Esophagus muscularis mucosa (tissue), 4 donors: ENCODE data around the gene HAGH. TPM values are rescaled to one million over a fixed set of nuclear protein-coding genes. Genes with fewer than 3 reads are reported as not detected.

Experiments
- DNase-seq: peaks from one replicate; pipeline ENCODE4 v3.0.0-alpha.2; 2017; ENCODE audit errors: extremely low spot score
- H3K27ac ChIP-seq, 4 donors: fragments of 200-600 bp; sonication (generic); replicated peaks in 1 of 4; 1 replicate in 3 of 4; 2 replicates in 1 of 4; pipeline ENCODE4 v1.5.1; 2016 to 2019; ENCODE audit warnings: mild to moderate bottlenecking in 1 of 4
- H3K27me3 ChIP-seq, 4 donors: fragments of 200-600 bp; sonication (generic); one replicate each; pipeline versions ENCODE4 v1.5.1 to v1.6.0; 2016 to 2019
- H3K36me3 ChIP-seq, 4 donors: fragments of 200-600 bp; sonication (generic); one replicate each; pipeline ENCODE4 v1.5.1; 2016 to 2019
- H3K4me1 ChIP-seq, 4 donors: fragments of 200-600 bp; sonication (generic); one replicate each; pipeline ENCODE4 v1.5.1; 2016 to 2019
- H3K4me3 ChIP-seq, 4 donors: fragments of 200-600 bp; sonication (generic); 1 replicate in 2 of 4; 2 replicates in 2 of 4; pipeline ENCODE4 v1.5.1; 2016 to 2019; ENCODE audit warnings: mild to moderate bottlenecking in 4 of 4, moderate library complexity in 1 of 4
- H3K9me3 ChIP-seq, 4 donors: fragments of 200-600 bp; sonication (generic); 1 replicate in 3 of 4; 2 replicates in 1 of 4; pipeline ENCODE4 v1.5.1; 2016 to 2019
- CTCF ChIP-seq, 3 experiments: fragments of 200-600 bp in 2 of 3; fragments of 450-650 bp in 1 of 3; sonication (generic) in 2 of 3; IDR thresholded peaks; one replicate each; pipeline ENCODE4 v1.5.1; 2017 to 2019; ENCODE audit warnings: antibody characterized with exemption in 3 of 3, mild to moderate bottlenecking in 2 of 3, moderate library complexity in 1 of 3
- EP300 ChIP-seq: sonication (generic); formaldehyde crosslinking; IDR thresholded peaks from one replicate; pipeline ENCODE4 v1.6.1; 2017; ENCODE audit warnings: antibody characterized with exemption
- POLR2A ChIP-seq: fragments of 450-650 bp; IDR thresholded peaks from one replicate; pipeline ENCODE4 v1.6.1; 2017; ENCODE audit warnings: antibody characterized with exemption, moderate library complexity, mild to moderate bottlenecking, low read depth
- POLR2AphosphoS5 ChIP-seq, 2 donors: sonication (generic); formaldehyde crosslinking; IDR thresholded peaks; one replicate each; pipeline ENCODE4 v1.6.1; 2017; ENCODE audit warnings: antibody characterized with exemption in 2 of 2
- WGBS: methylation state at CpG from one replicate; pipeline ENCODE4 v1.1.5; 2018; 5-methylcytosine and 5-hydroxymethylcytosine counted together
- intact Hi-C: fragments of 100-400 bp; cut with DNase I; formaldehyde crosslinking; loops from one replicate; pipeline ENCODE4 v1.15.1; 2023
- total RNA-seq, 4 donors: library from RNA; depleted of rRNA; stranded (reverse); fragments of >200 nt; gene quantifications; one replicate each; pipeline versions ENCODE4 v1.1.0 to v1.2.1, GENCODE V29; 2016

HAGH gene
- total RNA-seq, 4 donors from 2014 or later: 148 to 264 (median 180) TPM

DNA sequence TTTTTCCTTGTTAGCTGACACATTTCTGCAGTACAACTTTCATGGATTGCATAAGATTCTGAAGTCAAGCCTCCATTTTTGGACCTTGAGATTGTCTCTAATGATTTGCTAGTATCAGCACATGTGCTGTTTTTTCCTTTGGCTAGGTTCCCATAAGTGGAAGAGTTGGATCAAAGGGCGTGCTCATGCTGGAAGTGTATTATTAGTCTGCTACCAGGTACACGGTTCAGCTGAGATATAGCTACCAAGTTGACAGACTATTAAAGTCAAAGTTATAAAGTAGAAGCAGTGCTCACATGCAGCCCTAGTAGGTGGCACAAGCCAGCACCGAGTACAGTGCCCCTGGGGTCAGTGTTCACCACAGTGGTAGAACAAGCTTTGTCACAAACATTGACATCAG is 3.6 kb upstream of the HAGH start:
- 77% methylated on average over 3 of the region's 3 CpGs for WGBS
- H3K36me3 ChIP-seq: peaks cover 0 to 19% (median 12%) of the 10 kb centered on the region in 4 donors
- H3K9me3 ChIP-seq: no peaks in the 10 kb centered on the region
- no peaks in the 10 kb centered on the region for H3K27me3 ChIP-seq
- intact Hi-C loops: no loop called here
- no peak overlapping the region for H3K27ac ChIP-seq
- TF ChIP-seq EP300: no peak
- no peak for TF ChIP-seq POLR2AphosphoS5 (IDR thresholded peaks at IDR 0.05)
- TF ChIP-seq CTCF (IDR thresholded peaks at IDR 0.05): no peak
- no peak for TF ChIP-seq POLR2A
- DNase-seq: no peak
- no peak overlapping the region for H3K4me3 ChIP-seq
- peaks cover 27 to 43% (median 33%) of the 10 kb centered on the region in 4 donors for H3K4me1 ChIP-seq

DNA sequence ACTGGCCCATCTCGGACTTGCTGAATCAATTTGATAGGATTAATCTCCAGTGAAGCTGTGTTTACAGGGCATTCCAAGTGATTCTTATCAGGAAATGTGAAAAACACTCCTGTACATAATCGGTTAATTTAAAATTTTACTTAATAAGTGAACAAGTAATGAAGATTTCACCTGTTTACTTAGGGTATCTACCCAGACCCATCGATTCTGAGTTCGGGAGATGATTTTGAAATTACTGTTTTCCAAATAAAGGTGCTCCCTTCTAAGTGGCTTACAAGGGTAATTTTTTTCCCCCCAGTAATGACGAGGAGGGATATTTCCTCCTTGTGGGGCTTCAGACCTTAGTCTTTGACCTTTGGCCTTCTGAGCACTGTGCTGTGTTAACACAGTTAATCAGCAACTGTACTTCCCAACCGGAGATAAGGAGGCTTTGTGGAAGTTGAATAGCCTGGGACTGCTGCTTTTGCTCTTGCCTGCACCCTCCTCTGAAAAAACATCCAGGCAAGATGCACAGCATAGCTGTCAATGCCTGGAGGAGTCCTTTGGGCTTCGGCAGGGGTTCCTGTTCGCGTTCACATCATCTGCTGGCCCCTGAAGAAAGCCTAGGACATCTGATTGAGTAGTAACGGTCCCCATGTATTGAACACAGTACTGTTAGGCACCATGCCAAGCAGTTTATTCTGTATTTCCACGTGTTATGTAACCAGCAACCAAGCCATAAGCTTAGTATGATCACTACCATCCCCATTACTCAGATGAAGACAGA is 2.2 kb upstream of the HAGH start:
- no peaks in the 10 kb centered on the region for H3K9me3 ChIP-seq
- H3K4me1 ChIP-seq: peaks cover 39 to 57% (median 47%) of the 10 kb centered on the region in 4 donors
- H3K36me3 ChIP-seq: peaks cover 0 to 19% (median 12%) of the 10 kb centered on the region in 4 donors
- TF ChIP-seq CTCF (IDR thresholded peaks at IDR 0.05): no peak
- no peak for TF ChIP-seq EP300
- TF ChIP-seq POLR2AphosphoS5 (IDR thresholded peaks at IDR 0.05): no peak
- TF ChIP-seq POLR2A: no peak
- H3K27me3 ChIP-seq: no peaks in the 10 kb centered on the region
- intact Hi-C loops: no loop called here
- WGBS: 77% methylated on average over 11 of the region's 11 CpGs
- H3K4me3 ChIP-seq: no peak overlapping the region
- DNase-seq: no peak
- H3K27ac ChIP-seq: no peak overlapping the region

DNA sequence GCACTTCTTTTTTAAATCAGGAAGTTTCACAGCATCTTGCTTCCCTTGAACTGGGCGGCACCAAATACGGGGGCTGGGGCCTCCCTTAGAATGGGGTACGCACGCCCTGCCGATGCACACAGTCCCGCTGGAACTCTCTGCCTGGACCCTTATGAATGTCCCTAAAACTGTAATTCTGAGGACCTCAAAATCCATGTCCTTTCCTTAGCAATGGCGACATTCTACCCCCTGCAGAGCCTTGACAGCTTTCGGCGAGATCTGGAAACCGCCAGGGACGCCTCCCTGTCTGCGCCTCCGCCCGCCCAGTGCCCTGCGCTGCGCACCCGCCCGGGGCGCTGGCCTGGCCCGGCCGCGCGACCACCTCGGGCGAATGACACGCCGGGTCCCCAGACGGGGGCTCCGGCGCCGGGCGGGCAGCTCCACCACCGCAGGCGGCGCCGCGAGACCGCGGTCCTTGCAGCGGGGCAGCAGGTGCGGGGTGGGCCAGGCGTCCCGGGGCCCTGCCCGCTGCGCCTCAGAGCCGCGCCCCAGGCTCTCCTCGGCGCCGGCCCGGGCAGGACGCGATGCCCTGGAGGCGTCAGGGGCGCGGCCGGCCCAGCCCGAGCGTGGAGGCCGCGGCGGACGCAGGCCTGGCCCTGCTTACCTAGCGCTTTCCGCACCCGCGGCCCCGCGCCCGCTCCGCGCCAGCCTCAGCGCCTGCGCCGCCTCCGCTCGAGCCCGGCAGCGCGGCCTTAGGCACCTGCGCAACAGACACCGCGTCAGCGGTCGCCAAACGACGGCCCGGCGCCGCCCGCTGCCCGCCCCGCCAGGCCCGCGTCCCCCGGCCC is 548 bp downstream of the HAGH start:
- Histone ChIP-seq H3K4me3 (peak overlapping the region; percentile 79 to 97 (median 90)), H3K36me3 (peaks cover 16 to 37% (median 28%) of the 10 kb centered on the region in 4 donors), H3K9me3 (no peaks in the 10 kb centered on the region), H3K27me3 (no peaks in the 10 kb centered on the region), H3K27ac (peak overlapping the region; percentile 90 to 94 (median 92)), H3K4me1 (peaks cover 46 to 70% (median 56%) of the 10 kb centered on the region in 4 donors)
- DNase-seq: peak; percentile 94
- peak in 1 of 3 experiments; percentile 21 for TF ChIP-seq CTCF (IDR thresholded peaks at IDR 0.05)
- TF ChIP-seq POLR2A: no peak
- TF ChIP-seq POLR2AphosphoS5 (IDR thresholded peaks at IDR 0.05): no peak
- WGBS: 4% methylated on average over 16 of the region's 96 CpGs
- intact Hi-C loops: loop anchor here (1.0 kb wide), 1 partner anchor 53 kb away; the partner anchor contains the start of gene MRPS34

DNA sequence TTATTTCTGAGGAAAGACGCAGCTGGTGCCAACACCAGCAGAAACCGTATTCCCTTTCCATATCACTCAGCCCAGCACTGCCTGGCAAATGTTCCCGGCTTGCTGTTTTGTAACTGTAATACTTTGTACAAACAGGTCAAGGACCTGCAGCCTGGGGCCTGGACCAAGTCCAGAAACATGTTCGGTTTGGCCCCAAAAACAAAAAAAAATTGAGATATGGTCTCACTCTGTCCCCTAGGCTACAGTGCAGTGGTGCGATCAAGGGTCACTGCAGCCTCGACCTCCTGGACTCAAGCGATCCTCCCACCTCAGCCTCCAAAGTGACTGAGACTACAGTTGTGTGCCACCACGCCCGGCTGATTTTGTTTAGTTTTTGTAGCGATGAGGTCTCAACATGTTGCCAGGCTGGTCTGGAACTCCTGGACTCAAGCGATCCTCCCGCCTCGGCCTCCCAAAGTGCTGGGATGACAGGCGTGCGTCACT is 1.2 kb downstream of the HAGH start:
- no peak for DNase-seq
- intact Hi-C loops: no loop called here
- Histone ChIP-seq H3K4me1 (peaks cover 46 to 68% (median 55%) of the 10 kb centered on the region in 4 donors), H3K9me3 (no peaks in the 10 kb centered on the region), H3K27ac (peak overlapping the region; percentile 90 to 94 (median 92)), H3K36me3 (peaks cover 22 to 37% (median 33%) of the 10 kb centered on the region in 4 donors), H3K27me3 (no peaks in the 10 kb centered on the region), H3K4me3 (peak overlapping the region; percentile 79 to 97 (median 90))
- TF ChIP-seq EP300 (no peak), POLR2AphosphoS5 (IDR thresholded peaks at IDR 0.05) (no peak), CTCF (IDR thresholded peaks at IDR 0.05) (no peak), POLR2A (no peak)
- WGBS: 81% methylated on average over 15 of the region's 15 CpGs
